ENCODE results near the gene PIK3AP1.

DNA sequence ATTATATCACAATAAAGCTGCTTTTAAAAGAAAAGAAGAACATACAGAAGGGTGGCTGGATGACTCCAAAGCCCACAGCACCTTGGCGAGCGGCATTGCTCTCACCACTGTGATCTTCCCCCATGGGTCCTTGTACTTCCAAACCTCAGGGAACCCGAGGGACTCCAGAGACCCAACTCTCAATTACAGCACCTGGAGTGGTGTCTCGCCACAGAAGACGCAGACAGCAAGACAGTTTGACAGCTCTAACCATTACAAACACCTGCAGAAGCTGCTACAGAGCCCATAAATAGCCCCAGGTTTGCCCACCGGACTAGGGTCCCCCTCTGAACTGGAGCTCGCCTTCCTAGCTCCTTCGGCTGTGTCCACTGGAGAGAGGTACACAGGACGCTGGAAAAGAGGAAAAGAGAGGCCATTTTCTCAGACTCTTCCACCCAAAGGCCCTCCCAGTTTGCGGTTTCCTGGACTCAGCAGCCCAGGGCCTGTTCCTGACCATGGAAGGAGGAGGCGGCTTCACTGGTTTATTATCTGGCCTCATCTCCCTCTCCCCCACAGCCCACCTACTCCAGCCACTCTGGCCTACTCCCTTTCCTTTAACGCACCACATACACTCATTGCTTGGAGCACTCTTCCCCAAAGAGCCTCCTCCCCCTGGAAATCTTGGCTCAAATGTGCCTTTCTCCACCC lies 1.9 kb downstream of the PIK3AP1 start:
- TF ChIP-seq, protein P1, sequence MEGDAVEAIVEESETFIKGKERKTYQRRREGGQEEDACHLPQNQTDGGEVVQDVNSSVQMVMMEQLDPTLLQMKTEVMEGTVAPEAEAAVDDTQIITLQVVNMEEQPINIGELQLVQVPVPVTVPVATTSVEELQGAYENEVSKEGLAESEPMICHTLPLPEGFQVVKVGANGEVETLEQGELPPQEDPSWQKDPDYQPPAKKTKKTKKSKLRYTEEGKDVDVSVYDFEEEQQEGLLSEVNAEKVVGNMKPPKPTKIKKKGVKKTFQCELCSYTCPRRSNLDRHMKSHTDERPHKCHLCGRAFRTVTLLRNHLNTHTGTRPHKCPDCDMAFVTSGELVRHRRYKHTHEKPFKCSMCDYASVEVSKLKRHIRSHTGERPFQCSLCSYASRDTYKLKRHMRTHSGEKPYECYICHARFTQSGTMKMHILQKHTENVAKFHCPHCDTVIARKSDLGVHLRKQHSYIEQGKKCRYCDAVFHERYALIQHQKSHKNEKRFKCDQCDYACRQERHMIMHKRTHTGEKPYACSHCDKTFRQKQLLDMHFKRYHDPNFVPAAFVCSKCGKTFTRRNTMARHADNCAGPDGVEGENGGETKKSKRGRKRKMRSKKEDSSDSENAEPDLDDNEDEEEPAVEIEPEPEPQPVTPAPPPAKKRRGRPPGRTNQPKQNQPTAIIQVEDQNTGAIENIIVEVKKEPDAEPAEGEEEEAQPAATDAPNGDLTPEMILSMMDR (conservative IDR thresholded peaks at IDR 0.05; ENCODE audit: low read length), result no peak
- no peak for TF ChIP-seq EZH2phosphoT487 (IDR thresholded peaks at IDR 0.05; ENCODE audit: borderline replicate concordance)

Measured in Loucy (cell line).